ENCODE measurements around the gene ANXA7.
"Not testable (repeated sequence)": the region's sequence is repeated elsewhere in the genome, so short reads cannot be mapped to it uniquely, and the experiment has no call there.

Gene ANXA7

DNA sequence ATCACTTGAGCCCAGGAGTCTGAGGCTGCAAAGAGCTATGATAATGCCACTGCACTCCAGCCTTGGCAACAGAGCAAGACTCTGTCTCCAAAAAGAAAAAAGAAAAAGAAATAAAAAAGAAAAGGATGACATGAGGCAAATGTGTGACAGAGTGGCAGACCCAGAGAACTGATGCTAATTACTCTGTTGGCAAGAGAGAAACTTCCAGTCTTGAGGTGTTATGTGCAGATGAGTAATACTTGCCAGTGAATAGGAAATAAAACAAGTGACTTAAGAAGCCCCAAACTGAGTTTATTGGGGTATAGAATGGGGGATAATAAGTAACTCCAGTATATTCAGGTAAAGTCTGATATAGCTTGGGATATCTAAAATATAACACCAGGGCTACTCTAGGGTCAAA lies 9.5 kb upstream of the ANXA7 start:
- Mint-ChIP-seq H3K4me1 (ENCODE audit: low read depth) (peaks cover 12% of the 10 kb centered on the region), H3K36me3 (ENCODE audit: low read depth) (peaks cover 46% of the 10 kb centered on the region), H3K27ac (peak overlapping the region; percentile 77), H3K9me3 (no peaks in the 10 kb centered on the region), H3K27me3 (no peaks in the 10 kb centered on the region), H3K4me3 (no peak overlapping the region)

DNA sequence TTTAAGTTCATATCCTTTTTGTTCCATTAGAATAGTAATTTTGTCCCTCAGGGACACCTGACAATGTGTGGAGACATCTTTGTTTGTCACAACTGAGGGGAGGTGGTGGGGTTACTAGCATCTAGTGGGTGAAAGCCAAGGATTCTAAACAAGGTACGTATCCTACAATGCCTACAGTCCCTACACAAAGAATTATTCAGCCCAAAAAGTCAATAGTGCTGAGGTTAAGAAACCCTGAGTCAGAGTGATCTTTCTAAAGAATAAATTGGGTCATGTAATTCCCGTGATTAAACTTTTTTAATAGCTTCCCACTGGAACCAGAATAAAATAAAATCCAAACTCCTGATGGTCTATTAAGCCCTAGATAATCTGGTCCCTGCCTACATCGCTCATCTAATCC lies 2.7 kb upstream of the ANXA7 start:
- Mint-ChIP-seq H3K27ac (no peak overlapping the region), H3K4me3 (no peak overlapping the region), H3K36me3 (ENCODE audit: low read depth) (peaks cover 7% of the 10 kb centered on the region), H3K27me3 (peaks cover 7% of the 10 kb centered on the region), H3K9me3 (no peaks in the 10 kb centered on the region), H3K4me1 (ENCODE audit: low read depth) (peaks cover 30% of the 10 kb centered on the region)

DNA sequence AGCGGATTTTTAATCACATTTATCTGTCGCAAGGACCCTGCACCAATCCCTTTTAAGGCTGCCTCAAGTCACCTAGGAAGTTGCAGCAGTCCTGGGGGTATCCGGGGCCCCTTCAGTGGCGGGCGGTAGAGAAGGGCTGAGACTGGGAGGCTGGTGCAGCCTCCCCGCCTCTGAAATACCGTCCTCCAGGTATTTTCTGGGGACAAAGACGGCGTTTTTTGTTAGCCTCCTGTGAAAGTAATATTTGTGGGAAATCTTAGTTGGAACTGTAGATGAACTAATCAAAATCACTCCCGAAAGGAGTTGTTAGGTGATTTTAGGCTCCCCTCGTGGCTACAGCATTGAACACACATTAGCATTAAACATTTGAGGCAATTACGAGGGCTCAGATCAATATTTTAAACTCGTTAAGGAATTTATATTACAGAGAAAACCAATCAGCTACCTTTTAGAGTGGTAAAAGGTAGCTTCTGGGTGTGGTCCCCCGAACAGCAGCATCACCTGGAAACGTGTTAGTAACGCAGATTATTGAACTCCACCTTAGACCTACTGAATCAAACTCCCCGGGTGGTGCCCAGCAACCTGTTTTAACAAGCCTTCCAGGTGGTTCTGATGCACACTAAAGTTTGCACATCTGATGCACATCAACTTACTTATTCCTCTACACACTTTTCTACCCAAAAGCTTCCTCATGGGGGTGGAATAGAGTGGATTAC lies 530 bp upstream of the ANXA7 start:
- Mint-ChIP-seq H3K36me3 (ENCODE audit: low read depth) (peaks cover 26% of the 10 kb centered on the region), H3K27me3 (peaks cover 7% of the 10 kb centered on the region), H3K4me3 (peak overlapping the region; percentile 99), H3K27ac (peak overlapping the region; percentile 85), H3K4me1 (ENCODE audit: low read depth) (peaks cover 50% of the 10 kb centered on the region), H3K9me3 (no peaks in the 10 kb centered on the region)

DNA sequence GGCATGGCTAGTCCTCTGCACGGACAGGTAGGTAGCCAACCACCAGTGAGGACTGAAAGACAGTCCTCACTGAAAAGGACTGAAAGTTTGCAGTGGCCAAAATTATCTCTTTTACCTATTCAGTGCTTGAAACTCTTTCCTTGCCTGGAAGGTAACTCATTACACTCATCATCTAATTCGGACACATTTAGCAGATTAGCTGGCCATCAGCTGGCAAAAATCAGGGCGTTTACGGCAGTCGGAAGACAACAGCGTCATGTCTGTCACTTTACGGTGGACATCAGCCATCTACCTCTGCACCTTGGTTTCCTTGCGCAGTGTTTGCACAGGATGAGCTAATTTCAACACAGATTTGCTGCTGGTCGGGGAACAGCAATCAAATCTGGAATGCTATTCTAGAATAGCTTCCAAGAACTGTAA lies 740 bp downstream of the ANXA7 start:
- Mint-ChIP-seq H3K27me3 (peaks cover 7% of the 10 kb centered on the region), H3K4me1 (ENCODE audit: low read depth) (peaks cover 61% of the 10 kb centered on the region), H3K27ac (peak overlapping the region; percentile 97), H3K36me3 (ENCODE audit: low read depth) (peaks cover 34% of the 10 kb centered on the region), H3K9me3 (no peaks in the 10 kb centered on the region), H3K4me3 (peak overlapping the region; percentile 99)

DNA sequence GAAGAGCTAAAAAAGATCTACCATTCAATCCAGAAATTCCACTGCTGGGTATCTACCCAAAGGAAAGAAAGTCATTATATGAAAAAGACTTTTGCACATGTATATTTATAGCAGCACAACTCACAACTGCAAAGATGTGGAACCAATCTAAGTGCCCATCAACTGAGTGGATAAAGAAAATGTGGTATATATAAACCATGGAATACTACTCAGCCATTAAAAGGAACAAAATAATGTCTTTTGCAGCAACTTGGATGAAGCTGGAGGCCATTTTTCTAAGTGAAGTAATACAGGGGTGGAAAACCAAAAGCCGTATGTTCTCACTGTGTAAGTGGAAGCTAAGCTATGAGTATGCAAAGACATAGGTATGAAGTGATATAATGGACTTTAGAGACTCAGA lies 3.0 kb downstream of the ANXA7 start:
- Mint-ChIP-seq H3K27me3 (peaks cover 7% of the 10 kb centered on the region), H3K4me3 (no peak overlapping the region), H3K4me1 (ENCODE audit: low read depth) (peaks cover 73% of the 10 kb centered on the region), H3K9me3 (no peaks in the 10 kb centered on the region), H3K27ac (no peak overlapping the region), H3K36me3 (ENCODE audit: low read depth) (peaks cover 42% of the 10 kb centered on the region)

DNA sequence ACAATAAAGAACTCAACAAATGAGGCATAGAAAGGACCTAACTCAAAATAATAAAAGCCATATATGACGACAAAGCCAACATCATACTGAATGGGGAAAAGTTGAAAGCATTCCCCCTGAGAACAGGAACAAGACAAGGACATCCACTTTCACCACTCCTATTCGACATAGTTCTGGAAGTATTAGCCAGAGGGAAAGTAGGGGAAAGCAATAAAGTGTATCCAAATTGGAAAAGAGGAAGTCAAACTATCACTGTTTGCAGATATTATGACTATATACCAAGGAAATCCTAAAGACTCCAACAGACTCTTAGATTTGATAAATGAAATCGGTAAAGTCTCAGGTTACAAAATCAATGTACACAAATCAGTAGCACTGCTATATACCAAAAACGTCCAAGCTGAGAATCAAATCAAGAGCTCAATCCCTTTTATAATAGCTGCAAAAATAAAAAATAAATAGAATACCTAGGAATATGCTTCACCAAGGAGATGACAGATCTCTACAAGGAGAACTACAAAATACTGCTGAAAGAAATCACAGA lies 4.8 kb downstream of the ANXA7 start:
- H3K36me3 Mint-ChIP-seq (ENCODE audit: low read depth), result peaks cover 42% of the 10 kb centered on the region
- no peaks in the 10 kb centered on the region for H3K9me3 Mint-ChIP-seq
- H3K27me3 Mint-ChIP-seq, result no peaks in the 10 kb centered on the region
- peaks cover 69% of the 10 kb centered on the region for H3K4me1 Mint-ChIP-seq (ENCODE audit: low read depth)
- no peak overlapping the region for H3K27ac Mint-ChIP-seq
- H3K4me3 Mint-ChIP-seq, result no peak overlapping the region

DNA sequence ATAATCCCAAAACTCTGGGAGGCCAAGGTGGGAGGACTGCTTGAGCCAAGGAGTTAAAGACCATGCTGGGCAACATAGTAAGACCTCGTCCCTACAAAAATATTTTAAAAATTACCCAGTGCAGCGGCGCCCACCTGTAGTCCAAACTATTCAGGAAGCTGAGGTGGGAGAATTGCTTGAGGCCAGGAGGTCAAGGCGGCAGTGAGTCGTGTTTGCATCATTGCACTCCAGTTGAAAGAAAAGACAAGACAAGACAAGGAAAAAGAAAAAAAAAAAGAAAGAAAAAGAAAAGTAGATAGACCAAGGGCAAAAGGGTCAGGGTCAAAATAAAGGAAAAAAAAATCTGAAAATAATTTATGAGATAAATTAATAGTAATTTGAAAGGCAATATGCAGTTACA lies 5.8 kb downstream of the ANXA7 start:
- H3K9me3 Mint-ChIP-seq, result no peaks in the 10 kb centered on the region
- no peak overlapping the region for H3K27ac Mint-ChIP-seq
- H3K4me1 Mint-ChIP-seq (ENCODE audit: low read depth), result peaks cover 74% of the 10 kb centered on the region
- no peaks in the 10 kb centered on the region for H3K27me3 Mint-ChIP-seq
- no peak overlapping the region for H3K4me3 Mint-ChIP-seq
- H3K36me3 Mint-ChIP-seq (ENCODE audit: low read depth), result peaks cover 39% of the 10 kb centered on the region

DNA sequence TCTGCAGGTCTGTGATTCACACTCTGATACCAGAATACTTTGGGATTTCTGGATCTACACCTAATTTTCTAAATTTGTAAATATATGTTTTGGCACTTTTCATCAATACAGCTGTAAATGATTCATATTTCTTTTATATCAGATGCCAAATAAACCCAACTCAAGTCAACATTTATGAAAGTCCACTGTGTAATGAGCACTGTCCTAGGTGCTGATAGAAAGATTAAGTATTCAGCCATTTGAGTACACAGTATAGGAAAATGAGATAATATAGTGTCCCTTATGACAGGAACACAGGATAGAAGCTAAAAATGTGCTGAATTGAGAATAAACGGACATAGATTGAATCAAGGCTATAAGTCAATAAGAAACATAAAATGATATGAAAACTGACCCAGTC lies 6.4 kb downstream of the ANXA7 start:
- H3K27ac Mint-ChIP-seq, result no peak overlapping the region
- no peaks in the 10 kb centered on the region for H3K27me3 Mint-ChIP-seq
- H3K4me3 Mint-ChIP-seq, result no peak overlapping the region
- H3K36me3 Mint-ChIP-seq (ENCODE audit: low read depth), result peaks cover 35% of the 10 kb centered on the region
- H3K4me1 Mint-ChIP-seq (ENCODE audit: low read depth), result peaks cover 74% of the 10 kb centered on the region
- no peaks in the 10 kb centered on the region for H3K9me3 Mint-ChIP-seq

DNA sequence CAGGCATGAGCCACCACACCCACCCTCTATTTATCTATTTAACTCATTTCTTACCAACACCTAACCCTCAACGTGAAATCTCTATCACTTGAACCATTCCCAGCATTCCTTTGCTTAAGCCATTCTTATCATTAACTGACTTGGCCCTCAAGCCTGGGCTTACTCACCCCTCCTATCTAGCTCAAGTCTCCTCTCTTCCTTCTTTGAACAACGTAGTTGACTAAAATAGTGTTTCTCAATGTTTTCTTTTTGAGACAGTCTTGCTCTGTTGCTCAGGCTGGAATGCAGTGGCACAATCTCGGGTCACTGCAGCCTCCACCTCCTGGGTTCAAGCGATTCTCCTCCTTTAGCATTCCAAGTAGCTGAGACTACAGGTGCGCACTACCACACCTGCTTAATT lies 7.0 kb downstream of the ANXA7 start:
- H3K9me3 Mint-ChIP-seq, result no peaks in the 10 kb centered on the region
- no peaks in the 10 kb centered on the region for H3K27me3 Mint-ChIP-seq
- H3K36me3 Mint-ChIP-seq (ENCODE audit: low read depth), result peaks cover 35% of the 10 kb centered on the region
- H3K4me1 Mint-ChIP-seq (ENCODE audit: low read depth), result peaks cover 68% of the 10 kb centered on the region
- H3K4me3 Mint-ChIP-seq, result no peak overlapping the region
- no peak overlapping the region for H3K27ac Mint-ChIP-seq

DNA sequence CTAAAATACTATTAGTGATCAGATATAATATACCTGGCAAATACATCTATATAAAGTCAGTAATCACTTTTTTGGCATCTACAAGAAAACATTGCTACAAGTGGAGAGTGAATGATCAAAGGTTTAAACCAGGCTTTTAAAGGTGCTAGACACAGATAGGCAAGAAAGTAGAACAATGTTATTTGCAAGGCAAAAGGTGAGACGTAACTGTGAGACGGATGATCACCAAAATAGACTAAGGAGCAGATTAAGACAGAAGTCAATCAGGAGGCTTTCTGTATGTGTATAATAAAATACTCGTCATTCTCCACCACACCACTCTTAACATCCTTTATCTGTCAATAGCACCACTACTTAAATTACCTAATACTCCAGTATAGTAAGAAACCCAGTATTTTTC lies 8.3 kb downstream of the ANXA7 start:
- H3K27me3 Mint-ChIP-seq, result no peaks in the 10 kb centered on the region
- no peaks in the 10 kb centered on the region for H3K9me3 Mint-ChIP-seq
- H3K27ac Mint-ChIP-seq, result no peak overlapping the region
- H3K4me3 Mint-ChIP-seq, result no peak overlapping the region
- H3K4me1 Mint-ChIP-seq (ENCODE audit: low read depth), result peaks cover 61% of the 10 kb centered on the region
- H3K36me3 Mint-ChIP-seq (ENCODE audit: low read depth), result peaks cover 27% of the 10 kb centered on the region

DNA sequence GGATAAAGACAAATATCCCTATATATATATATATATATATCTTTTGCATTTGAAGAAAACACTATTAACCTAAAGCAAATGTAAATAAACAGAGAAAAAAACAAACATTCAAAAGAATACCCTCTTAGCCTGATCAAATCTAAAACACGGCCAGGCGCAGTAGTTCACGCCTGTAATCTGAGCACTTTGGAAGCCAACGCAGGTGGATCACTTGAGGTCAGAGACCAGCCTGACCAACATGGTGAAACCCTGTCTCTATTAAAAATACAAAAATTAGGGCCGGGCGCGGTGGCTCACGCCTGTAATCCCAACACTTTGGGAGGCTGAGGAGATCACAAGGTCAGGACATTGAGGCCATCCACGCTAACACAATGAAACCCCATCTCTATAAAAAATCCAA lies 9.2 kb downstream of the ANXA7 start:
- Mint-ChIP-seq H3K36me3 (ENCODE audit: low read depth) (peaks cover 19% of the 10 kb centered on the region), H3K4me1 (ENCODE audit: low read depth) (peaks cover 53% of the 10 kb centered on the region), H3K9me3 (no peaks in the 10 kb centered on the region)

DNA sequence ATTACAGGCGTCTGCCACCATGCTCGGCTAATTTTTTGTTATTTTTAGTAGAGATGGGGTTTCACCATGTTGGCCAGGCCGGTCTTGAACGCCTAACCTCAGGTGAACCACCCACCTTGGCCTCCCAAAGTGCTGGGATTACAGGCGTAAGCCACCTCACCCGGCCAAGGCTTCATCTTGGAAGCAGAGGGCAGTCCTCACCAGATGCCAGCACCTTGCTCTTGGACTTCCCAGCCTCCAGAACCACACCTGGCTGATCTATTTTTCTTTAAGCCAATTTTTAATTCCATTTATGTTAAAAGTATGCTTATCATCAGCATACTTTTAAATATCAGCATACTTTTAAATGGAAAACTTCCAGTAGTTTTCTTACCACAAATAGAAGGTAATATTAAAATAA lies 12.2 kb downstream of the ANXA7 start:
- Mint-ChIP-seq H3K4me3 (no peak overlapping the region), H3K27me3 (no peaks in the 10 kb centered on the region), H3K36me3 (ENCODE audit: low read depth) (peaks cover 17% of the 10 kb centered on the region), H3K27ac (no peak overlapping the region), H3K9me3 (no peaks in the 10 kb centered on the region), H3K4me1 (ENCODE audit: low read depth) (peaks cover 32% of the 10 kb centered on the region)

More for the DNA sequence above, 9.2 kb downstream of the ANXA7 start:
- Mint-ChIP-seq H3K27ac (no peak overlapping the region), H3K27me3 (no peaks in the 10 kb centered on the region), H3K4me3 (no peak overlapping the region)

DNA sequence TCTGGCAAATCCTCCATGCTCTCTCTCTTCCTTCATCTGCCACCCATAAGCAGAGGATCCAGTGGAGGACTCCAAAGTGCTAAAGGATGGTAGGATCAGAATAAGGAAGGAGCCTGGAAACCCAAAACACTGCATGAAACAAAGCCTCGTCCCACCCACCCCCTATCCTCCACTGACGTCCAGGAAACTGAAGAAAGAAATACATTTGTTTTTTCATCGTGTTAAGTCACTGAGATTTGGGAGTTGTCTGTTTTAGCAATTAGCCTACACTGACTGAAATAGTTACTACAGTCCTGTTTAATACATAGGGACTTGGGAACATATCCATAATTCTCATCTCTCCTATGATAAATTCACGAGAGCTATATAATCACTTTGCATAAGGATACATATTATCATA lies 14.8 kb downstream of the ANXA7 start:
- H3K4me3 Mint-ChIP-seq, result no peak overlapping the region
- no peaks in the 10 kb centered on the region for H3K9me3 Mint-ChIP-seq
- H3K4me1 Mint-ChIP-seq (ENCODE audit: low read depth), result peaks cover 19% of the 10 kb centered on the region
- no peaks in the 10 kb centered on the region for H3K27me3 Mint-ChIP-seq
- no peak overlapping the region for H3K27ac Mint-ChIP-seq
- peaks cover 36% of the 10 kb centered on the region for H3K36me3 Mint-ChIP-seq (ENCODE audit: low read depth)

DNA sequence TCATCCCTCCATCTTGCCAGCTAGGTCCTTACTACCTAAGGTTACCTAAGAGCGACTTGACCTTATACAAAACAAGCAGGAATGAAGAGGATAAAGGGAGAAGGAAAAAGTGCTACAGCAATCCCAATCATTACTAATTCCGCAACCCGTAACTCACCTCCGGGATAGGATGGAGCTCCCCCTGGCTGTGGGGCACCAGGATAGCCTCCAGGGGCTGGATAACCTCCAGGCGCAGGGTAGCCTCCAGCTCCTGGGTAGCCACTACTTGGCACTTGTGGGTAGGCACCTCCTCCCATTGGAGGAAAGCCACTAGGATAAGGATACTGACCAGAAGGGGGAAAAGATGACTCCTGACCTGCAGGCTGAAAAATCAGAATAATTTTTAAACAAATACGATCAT lies 15.8 kb downstream of the ANXA7 start:
- peaks cover 45% of the 10 kb centered on the region for H3K36me3 Mint-ChIP-seq (ENCODE audit: low read depth)
- H3K4me1 Mint-ChIP-seq (ENCODE audit: low read depth), result peaks cover 11% of the 10 kb centered on the region
- no peak overlapping the region for H3K27ac Mint-ChIP-seq
- H3K4me3 Mint-ChIP-seq, result no peak overlapping the region
- no peaks in the 10 kb centered on the region for H3K27me3 Mint-ChIP-seq
- no peaks in the 10 kb centered on the region for H3K9me3 Mint-ChIP-seq

DNA sequence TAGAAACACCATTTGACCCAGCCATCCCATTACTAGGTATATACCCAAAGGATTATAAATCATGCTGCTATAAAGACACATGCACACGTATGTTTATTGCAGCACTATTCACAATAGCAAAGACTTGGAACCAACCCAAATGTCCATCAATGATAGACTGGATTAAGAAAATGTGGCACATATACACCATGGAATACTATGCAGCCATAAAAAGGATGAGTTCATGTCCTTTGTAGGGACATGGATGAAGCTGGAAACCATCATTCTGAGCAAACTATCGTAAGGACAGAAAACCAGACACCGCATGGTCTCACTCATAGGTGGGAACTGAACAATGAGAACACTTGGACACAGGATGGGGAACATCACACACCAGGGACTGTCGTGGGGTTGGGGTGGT lies 19.5 kb downstream of the ANXA7 start:
- not testable (repeated sequence) for H3K27ac Mint-ChIP-seq; H3K9me3 Mint-ChIP-seq; H3K27me3 Mint-ChIP-seq; H3K4me1 Mint-ChIP-seq (ENCODE audit: low read depth); H3K4me3 Mint-ChIP-seq
- H3K36me3 Mint-ChIP-seq (ENCODE audit: low read depth), result peaks cover 71% of the 10 kb centered on the region

DNA sequence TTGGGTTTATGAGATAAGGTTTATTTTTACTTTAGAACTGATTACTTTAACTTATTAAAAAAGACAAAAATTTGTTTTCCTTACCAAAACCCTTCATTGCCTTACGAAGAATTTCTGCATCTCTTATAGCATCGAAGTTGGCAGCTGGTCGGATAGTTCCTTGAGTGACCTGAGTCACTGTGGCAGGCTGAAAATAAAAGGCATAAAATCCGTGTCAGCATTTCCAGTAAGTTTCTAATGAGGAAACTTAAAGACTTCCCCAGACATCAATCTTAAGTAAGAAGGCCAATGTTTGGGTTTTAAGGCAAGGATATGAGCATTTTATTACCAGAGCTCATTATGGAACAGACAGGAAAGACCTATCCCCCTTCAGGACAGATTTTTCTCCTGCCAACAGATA lies 25.6 kb downstream of the ANXA7 start:
- H3K4me3 Mint-ChIP-seq, result no peak overlapping the region
- no peak overlapping the region for H3K27ac Mint-ChIP-seq
- H3K27me3 Mint-ChIP-seq, result no peaks in the 10 kb centered on the region
- no peaks in the 10 kb centered on the region for H3K4me1 Mint-ChIP-seq (ENCODE audit: low read depth)
- H3K9me3 Mint-ChIP-seq, result no peaks in the 10 kb centered on the region
- peaks cover 81% of the 10 kb centered on the region for H3K36me3 Mint-ChIP-seq (ENCODE audit: low read depth)

All from stimulated activated naive CD8-positive, alpha-beta T cell treated with anti-CD3 and anti-CD28 coated beads, Interleukin-15, Interleukin-2, amounts not matched to agents 100 ng/mL and 50 ng/mL, for 24 hours (primary cell).